Measurements from ENCODE around the gene ETDC. TPM values are rescaled to one million over a fixed set of nuclear protein-coding genes. Genes with fewer than 3 reads are reported as not detected.

ETDC gene
- total and polyA plus RNA-seq, 2 of the 4 experiments (the other 2 are of a cell fraction): not detected

DNA sequence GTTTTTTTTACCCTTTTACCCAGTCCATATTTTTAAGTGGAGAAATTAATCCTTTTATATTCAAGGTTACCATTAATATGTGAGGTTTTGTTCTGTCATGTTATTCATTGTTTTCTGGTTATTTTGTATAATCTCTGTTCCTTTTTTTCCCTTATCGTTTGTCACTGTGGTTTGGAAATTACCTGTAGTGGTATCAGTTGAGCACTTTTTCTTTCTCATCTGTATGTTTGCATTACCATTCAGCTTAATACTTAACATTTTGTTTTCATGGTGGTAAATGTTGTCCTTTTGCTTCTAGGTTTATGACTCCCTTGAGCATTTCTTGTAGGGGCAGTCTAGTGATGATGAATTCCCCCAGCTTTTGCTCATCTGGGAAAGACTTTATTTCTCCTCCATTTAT is 6.6 kb downstream of the ETDC start:
- no peak overlapping the region for H2BK20ac ChIP-seq (ENCODE audit: low read depth, low read length)
- H2AFZ ChIP-seq (replicated peaks; ENCODE audit: low read length, poor library complexity): no peak overlapping the region
- no peak overlapping the region for H2AK9ac ChIP-seq (replicated peaks; ENCODE audit: low read depth, low read length, poor library complexity)
- H3K36me3 ChIP-seq (ENCODE audit: control insufficient read depth, insufficient read depth, low read length): no peaks in the 10 kb centered on the region
- H2BK120ac ChIP-seq (ENCODE audit: low read depth, low read length): no peak overlapping the region
- TF ChIP-seq, protein P1, sequence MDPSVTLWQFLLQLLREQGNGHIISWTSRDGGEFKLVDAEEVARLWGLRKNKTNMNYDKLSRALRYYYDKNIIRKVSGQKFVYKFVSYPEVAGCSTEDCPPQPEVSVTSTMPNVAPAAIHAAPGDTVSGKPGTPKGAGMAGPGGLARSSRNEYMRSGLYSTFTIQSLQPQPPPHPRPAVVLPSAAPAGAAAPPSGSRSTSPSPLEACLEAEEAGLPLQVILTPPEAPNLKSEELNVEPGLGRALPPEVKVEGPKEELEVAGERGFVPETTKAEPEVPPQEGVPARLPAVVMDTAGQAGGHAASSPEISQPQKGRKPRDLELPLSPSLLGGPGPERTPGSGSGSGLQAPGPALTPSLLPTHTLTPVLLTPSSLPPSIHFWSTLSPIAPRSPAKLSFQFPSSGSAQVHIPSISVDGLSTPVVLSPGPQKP (IDR thresholded peaks at IDR 0.05; ENCODE audit: borderline replicate concordance, low read depth, low read length): no peak
- no peak for TF ChIP-seq POLR2A (IDR thresholded peaks at IDR 0.05; ENCODE audit: low read depth, low read length)
- TF ChIP-seq, protein P2, sequence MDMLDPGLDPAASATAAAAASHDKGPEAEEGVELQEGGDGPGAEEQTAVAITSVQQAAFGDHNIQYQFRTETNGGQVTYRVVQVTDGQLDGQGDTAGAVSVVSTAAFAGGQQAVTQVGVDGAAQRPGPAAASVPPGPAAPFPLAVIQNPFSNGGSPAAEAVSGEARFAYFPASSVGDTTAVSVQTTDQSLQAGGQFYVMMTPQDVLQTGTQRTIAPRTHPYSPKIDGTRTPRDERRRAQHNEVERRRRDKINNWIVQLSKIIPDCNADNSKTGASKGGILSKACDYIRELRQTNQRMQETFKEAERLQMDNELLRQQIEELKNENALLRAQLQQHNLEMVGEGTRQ (IDR thresholded peaks at IDR 0.05; ENCODE audit: low read depth, low read length): no peak
- no peak overlapping the region for H4K8ac ChIP-seq (ENCODE audit: low read depth in 2 of 2, low read length in 2 of 2)
- ATAC-seq (ENCODE audit: low read depth) (no peak), DNase-seq (no peak)
- no CpG with 5 or more reads among the region's 1 CpG for WGBS, 2 experiments (ENCODE audit: extremely low coverage in 2 of 2, insufficient read length in 1 of 2)
- H3K27ac ChIP-seq (ENCODE audit: insufficient read depth, low read length): no peak overlapping the region
- no peak overlapping the region for H3K56ac ChIP-seq (ENCODE audit: extremely low read depth, insufficient read depth, low read length)
- H3K9ac ChIP-seq (ENCODE audit: low read depth, low read length): no peak overlapping the region
- no peak overlapping the region for H3K4ac ChIP-seq (ENCODE audit: low read depth, low read length)
- H4K91ac ChIP-seq (ENCODE audit: insufficient read depth, low read depth, low read length): no peak overlapping the region
- no peak overlapping the region for H3K4me2 ChIP-seq (ENCODE audit: low read depth, low read length)
- H3K4me3 ChIP-seq (ENCODE audit: insufficient read depth, low read depth, low read length): no peak overlapping the region
- no peaks in the 10 kb centered on the region for H3K27me3 ChIP-seq (ENCODE audit: control insufficient read depth, insufficient read depth, low read length)
- no peak overlapping the region for H3K23ac ChIP-seq (ENCODE audit: low read depth, low read length)
- no peaks in the 10 kb centered on the region for H3K4me1 ChIP-seq (ENCODE audit: control insufficient read depth, insufficient read depth, low read length)
- CTCF ChIA-PET: no interaction called here
- dilution Hi-C loops (cut with HindIII; ENCODE audit: low sequenced_read_pairs, unreplicated experiment): no loop called here
- no peak overlapping the region for H2BK5ac ChIP-seq (ENCODE audit: low read depth, low read length, poor library complexity, severe bottlenecking)
- intact Hi-C loops (cut with micrococcal nuclease): no loop called here
- no peaks in the 10 kb centered on the region for H3K9me3 ChIP-seq (ENCODE audit: control insufficient read depth, insufficient read depth, low read length)
- in situ Hi-C loops (cut with MboI; ENCODE audit: low sequenced_read_pairs): no loop called here
- no peak overlapping the region for H2BK15ac ChIP-seq (ENCODE audit: low read depth, low read length)
- no peaks in the 10 kb centered on the region for H3K9me1 ChIP-seq (ENCODE audit: insufficient read depth, low read length)
- H3K18ac ChIP-seq (ENCODE audit: low read depth, low read length): no peak overlapping the region
- no TSS peak for BruUV-seq (replicated peaks)
- POLR2A ChIA-PET (ENCODE audit: unreplicated experiment): no interaction called here
- no peak overlapping the region for H4K5ac ChIP-seq (ENCODE audit: low read depth, low read length)
- H3K79me1 ChIP-seq (ENCODE audit: low read depth in 1 of 2, low read length in 2 of 2): no peaks in the 10 kb centered on the region
- no peaks in the 10 kb centered on the region for H4K20me1 ChIP-seq (ENCODE audit: insufficient read depth, low read length)
- H3K14ac ChIP-seq (replicated peaks; ENCODE audit: low read depth, low read length): no peak overlapping the region
- no peak overlapping the region for H2AK5ac ChIP-seq (ENCODE audit: low read depth, low read length)
